ENCODE results near the gene SPI1.

SPI1 gene

DNA sequence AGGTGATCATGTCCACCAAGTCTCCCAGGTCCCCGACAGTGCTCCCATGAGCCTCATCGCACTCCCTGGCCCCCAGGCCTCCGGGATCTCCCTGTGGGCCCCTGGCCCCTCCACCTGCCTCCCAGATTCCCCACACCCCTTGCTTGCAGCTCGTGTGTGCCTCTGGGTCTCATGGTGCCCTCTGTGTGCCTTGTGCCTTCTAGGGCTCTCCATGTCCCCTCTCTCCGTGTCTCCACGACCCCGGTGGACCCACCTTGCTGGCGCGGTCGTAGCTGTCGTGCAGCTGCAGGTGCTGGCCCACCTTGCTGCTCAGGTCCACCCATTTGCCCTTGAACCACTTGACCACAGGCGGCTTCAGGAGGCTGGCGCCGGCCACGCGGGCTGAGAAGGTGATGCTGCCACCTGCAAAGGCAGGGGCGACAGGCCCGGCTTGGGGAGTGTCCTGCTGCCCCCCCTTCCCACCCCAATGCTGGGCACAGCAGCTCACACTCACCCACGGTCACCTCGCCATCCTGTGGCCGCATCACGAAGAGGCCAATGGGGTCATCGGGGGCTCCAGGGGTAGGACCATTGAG is 28.7 kb downstream of the SPI1 start:
- no peak overlapping the region for H2AFZ ChIP-seq (ENCODE audit: low read depth, low read length, severe bottlenecking)
- H3K9me2 ChIP-seq (replicated peaks; ENCODE audit: insufficient read depth, low read length) = no peaks in the 10 kb centered on the region
- no peaks in the 10 kb centered on the region for H3F3A ChIP-seq (ENCODE audit: insufficient read depth)
- no peak overlapping the region for H3K4me3 ChIP-seq (ENCODE audit: insufficient read depth, low read length, poor library complexity, severe bottlenecking)
- no peaks in the 10 kb centered on the region for H3K79me2 ChIP-seq (ENCODE audit: insufficient read depth, low read length)
- H3K4me2 ChIP-seq (ENCODE audit: low read depth, low read length, poor library complexity, severe bottlenecking) = no peak overlapping the region
- no peak overlapping the region for H3K27ac ChIP-seq (ENCODE audit: low read depth, low read length)
- H3K9me3 ChIP-seq (ENCODE audit: insufficient read depth, low read length) = no peaks in the 10 kb centered on the region
- no peaks in the 10 kb centered on the region for H3K36me3 ChIP-seq (ENCODE audit: low read length)
- TF ChIP-seq, protein P1, sequence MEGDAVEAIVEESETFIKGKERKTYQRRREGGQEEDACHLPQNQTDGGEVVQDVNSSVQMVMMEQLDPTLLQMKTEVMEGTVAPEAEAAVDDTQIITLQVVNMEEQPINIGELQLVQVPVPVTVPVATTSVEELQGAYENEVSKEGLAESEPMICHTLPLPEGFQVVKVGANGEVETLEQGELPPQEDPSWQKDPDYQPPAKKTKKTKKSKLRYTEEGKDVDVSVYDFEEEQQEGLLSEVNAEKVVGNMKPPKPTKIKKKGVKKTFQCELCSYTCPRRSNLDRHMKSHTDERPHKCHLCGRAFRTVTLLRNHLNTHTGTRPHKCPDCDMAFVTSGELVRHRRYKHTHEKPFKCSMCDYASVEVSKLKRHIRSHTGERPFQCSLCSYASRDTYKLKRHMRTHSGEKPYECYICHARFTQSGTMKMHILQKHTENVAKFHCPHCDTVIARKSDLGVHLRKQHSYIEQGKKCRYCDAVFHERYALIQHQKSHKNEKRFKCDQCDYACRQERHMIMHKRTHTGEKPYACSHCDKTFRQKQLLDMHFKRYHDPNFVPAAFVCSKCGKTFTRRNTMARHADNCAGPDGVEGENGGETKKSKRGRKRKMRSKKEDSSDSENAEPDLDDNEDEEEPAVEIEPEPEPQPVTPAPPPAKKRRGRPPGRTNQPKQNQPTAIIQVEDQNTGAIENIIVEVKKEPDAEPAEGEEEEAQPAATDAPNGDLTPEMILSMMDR (IDR thresholded peaks at IDR 0.05; ENCODE audit: insufficient read depth, low read length, poor library complexity, severe bottlenecking) = no peak
- no peak for TF ChIP-seq EZH2phosphoT487 (conservative IDR thresholded peaks at IDR 0.05; ENCODE audit: low read length)
- H3K27me3 ChIP-seq (ENCODE audit: low read length) = no peaks in the 10 kb centered on the region
- H4K20me1 ChIP-seq (ENCODE audit: low read depth, low read length) = no peaks in the 10 kb centered on the region
- H3K9ac ChIP-seq (ENCODE audit: low read length) = no peak overlapping the region

GRCh38 chr11:47348859-47349258 is 29.5 kb downstream of the SPI1 start:
- H3K4me3 ChIP-seq (ENCODE audit: insufficient read depth, low read length, poor library complexity, severe bottlenecking) = no peak overlapping the region
- no peaks in the 10 kb centered on the region for H4K20me1 ChIP-seq (ENCODE audit: low read depth, low read length)
- no peaks in the 10 kb centered on the region for H3K36me3 ChIP-seq (ENCODE audit: low read length)
- H3K9me3 ChIP-seq (ENCODE audit: insufficient read depth, low read length) = no peaks in the 10 kb centered on the region
- H3K27me3 ChIP-seq (ENCODE audit: low read length) = no peaks in the 10 kb centered on the region
- H3K4me2 ChIP-seq (ENCODE audit: low read depth, low read length, poor library complexity, severe bottlenecking) = no peak overlapping the region
- H3K79me2 ChIP-seq (ENCODE audit: insufficient read depth, low read length) = no peaks in the 10 kb centered on the region
- TF ChIP-seq, protein P1 (IDR thresholded peaks at IDR 0.05; ENCODE audit: insufficient read depth, low read length, poor library complexity, severe bottlenecking) = no peak
- TF ChIP-seq EZH2phosphoT487 (conservative IDR thresholded peaks at IDR 0.05; ENCODE audit: low read length) = no peak
- no peak overlapping the region for H3K27ac ChIP-seq (ENCODE audit: low read depth, low read length)
- no peaks in the 10 kb centered on the region for H3F3A ChIP-seq (ENCODE audit: insufficient read depth)
- H2AFZ ChIP-seq (ENCODE audit: low read depth, low read length, severe bottlenecking) = no peak overlapping the region
- no peaks in the 10 kb centered on the region for H3K9me2 ChIP-seq (replicated peaks; ENCODE audit: insufficient read depth, low read length)
- H3K9ac ChIP-seq (ENCODE audit: low read length) = no peak overlapping the region

DNA sequence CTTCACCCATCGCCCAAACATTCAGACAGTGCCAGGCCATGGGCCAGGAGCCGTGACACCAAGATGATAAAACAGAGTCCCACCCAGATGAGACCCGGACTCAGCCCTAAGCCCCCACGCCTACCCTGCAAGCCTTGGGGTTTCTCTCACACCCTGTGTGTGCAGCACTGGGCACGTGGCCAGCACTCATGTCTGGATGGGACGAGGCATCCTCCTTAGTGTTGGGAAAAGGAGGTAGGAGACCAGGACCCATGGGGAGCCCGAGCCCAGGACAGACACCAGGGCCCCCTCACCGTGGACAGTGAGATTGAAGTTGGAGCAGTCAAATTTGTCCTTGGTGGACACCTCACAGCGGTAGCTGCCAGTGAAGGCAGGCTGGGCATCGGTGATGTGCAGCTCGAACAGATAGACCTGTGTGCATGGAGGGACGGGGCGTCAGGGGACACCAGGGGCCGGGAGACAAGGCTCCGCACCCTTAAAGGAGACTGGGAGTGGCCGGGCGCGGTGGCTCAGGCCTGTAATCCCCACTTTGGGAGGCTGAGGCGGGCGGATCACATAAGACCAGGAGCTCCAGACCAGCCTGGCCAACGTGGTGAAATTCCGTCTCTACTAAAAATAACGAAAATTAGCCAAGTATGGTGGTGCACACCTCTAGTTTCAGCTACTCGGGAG is 30.1 kb downstream of the SPI1 start:
- H3K79me2 ChIP-seq (ENCODE audit: insufficient read depth, low read length) = no peaks in the 10 kb centered on the region
- TF ChIP-seq EZH2phosphoT487 (conservative IDR thresholded peaks at IDR 0.05; ENCODE audit: low read length) = no peak
- TF ChIP-seq, protein P1 (IDR thresholded peaks at IDR 0.05; ENCODE audit: insufficient read depth, low read length, poor library complexity, severe bottlenecking) = no peak
- H3K9ac ChIP-seq (ENCODE audit: low read length) = no peak overlapping the region
- H3K27me3 ChIP-seq (ENCODE audit: low read length) = no peaks in the 10 kb centered on the region
- no peaks in the 10 kb centered on the region for H3K9me2 ChIP-seq (replicated peaks; ENCODE audit: insufficient read depth, low read length)
- no peaks in the 10 kb centered on the region for H3F3A ChIP-seq (ENCODE audit: insufficient read depth)
- H3K27ac ChIP-seq (ENCODE audit: low read depth, low read length) = no peak overlapping the region
- no peak overlapping the region for H3K4me2 ChIP-seq (ENCODE audit: low read depth, low read length, poor library complexity, severe bottlenecking)
- no peak overlapping the region for H2AFZ ChIP-seq (ENCODE audit: low read depth, low read length, severe bottlenecking)
- H4K20me1 ChIP-seq (ENCODE audit: low read depth, low read length) = no peaks in the 10 kb centered on the region
- no peak overlapping the region for H3K4me3 ChIP-seq (ENCODE audit: insufficient read depth, low read length, poor library complexity, severe bottlenecking)
- no peaks in the 10 kb centered on the region for H3K9me3 ChIP-seq (ENCODE audit: insufficient read depth, low read length)
- H3K36me3 ChIP-seq (ENCODE audit: low read length) = no peaks in the 10 kb centered on the region

All from SU-DHL-6 (cell line).